ENCODE measurements around the gene EXD3. TPM values are rescaled to one million over a fixed set of nuclear protein-coding genes. Genes with fewer than 3 reads are reported as not detected.

The EXD3 gene
- total RNA-seq, 4 donors from 2014 or later: 2.8 to 16.8 (median 9.1) TPM

DNA sequence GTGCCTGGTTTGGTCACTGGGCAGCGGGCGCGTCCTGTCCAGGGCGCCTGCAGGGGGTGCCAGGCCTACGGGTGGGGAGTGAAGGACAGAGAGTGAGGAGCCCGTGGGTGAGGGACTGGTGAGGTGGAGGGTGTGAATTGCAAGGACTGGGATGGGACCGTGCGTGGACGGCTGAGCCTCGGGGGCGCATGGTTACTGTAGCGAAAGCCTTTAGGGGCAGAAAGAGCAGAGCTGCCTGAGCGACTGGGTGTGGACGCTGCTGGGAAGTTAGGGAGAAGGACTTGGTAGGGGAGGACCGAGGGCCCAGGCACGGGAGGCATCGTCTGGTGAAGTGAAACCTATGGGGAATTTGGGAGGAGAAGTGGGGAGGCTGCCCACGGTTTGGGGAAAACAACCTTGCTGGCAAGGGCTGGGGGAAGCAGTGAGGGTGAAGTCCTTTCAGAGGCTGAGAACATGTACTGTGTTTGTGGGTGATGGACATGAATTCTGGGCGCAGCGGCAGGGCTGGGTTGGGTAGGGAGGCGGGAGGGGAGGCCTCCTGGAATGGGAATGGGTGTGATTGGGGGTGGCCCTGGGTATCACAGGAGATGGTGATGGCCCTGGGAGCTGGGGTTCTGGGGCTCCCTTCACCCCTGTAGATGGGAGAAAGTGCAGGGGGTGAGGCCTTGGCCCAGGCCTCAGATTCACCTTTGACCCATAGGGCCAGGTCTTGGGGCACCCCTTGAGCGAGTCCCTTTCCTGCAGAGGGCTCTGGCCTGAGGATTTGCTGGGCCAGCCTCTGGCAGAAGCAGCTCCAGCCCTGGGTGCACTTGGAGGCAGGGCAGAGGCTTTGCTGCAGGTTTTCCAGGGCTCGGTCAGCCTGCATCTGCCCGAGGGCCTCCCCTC, 147.1 kb downstream of the EXD3 start:
- no peaks in the 10 kb centered on the region for H3K9me3 ChIP-seq
- H3K27me3 ChIP-seq: peaks cover 0 to 38% (median 0%) of the 10 kb centered on the region in 4 donors
- no peak overlapping the region for H3K4me3 ChIP-seq
- no peak for DNase-seq
- 74 to 83% methylated on average over 21 of the region's 24 CpGs for WGBS, 2 donors
- peak overlapping the region in 3 of 4 donors; percentile 81 to 87 (median 86) for H3K27ac ChIP-seq
- TF ChIP-seq POLR2A (IDR thresholded peaks at IDR 0.05): no peak
- no peak for TF ChIP-seq CTCF (IDR thresholded peaks at IDR 0.05)
- H3K36me3 ChIP-seq: peaks cover 10 to 46% (median 12%) of the 10 kb centered on the region in 3 donors
- intact Hi-C loops (cut with DNase I): no loop called here
- H3K4me1 ChIP-seq: peaks cover 39 to 89% (median 45%) of the 10 kb centered on the region in 3 donors

- intact Hi-C loops (cut with DNase I): no loop called here
- 79 to 92% methylated on average over 6 to 8 of the region's 10 CpGs for WGBS, 2 donors
- Histone ChIP-seq H3K4me1 (peaks cover 39 to 89% (median 40%) of the 10 kb centered on the region in 3 donors), H3K27ac (peak overlapping the region in 1 of 4 donors; percentile 92), H3K9me3 (no peaks in the 10 kb centered on the region), H3K4me3 (no peak overlapping the region), H3K36me3 (peaks cover 10 to 47% (median 12%) of the 10 kb centered on the region in 3 donors), H3K27me3 (peaks cover 0 to 32% (median 0%) of the 10 kb centered on the region in 4 donors)
- no peak for DNase-seq
- no peak for TF ChIP-seq CTCF (IDR thresholded peaks at IDR 0.05)
- no peak for TF ChIP-seq POLR2A (IDR thresholded peaks at IDR 0.05)
These were observed 147.8 kb downstream of the EXD3 start for GRCh38 chr9:137275203-137275587.

- 28 to 45% methylated on average over 4 to 5 of the region's 15 CpGs for WGBS, 2 donors
- DNase-seq: no peak
- Histone ChIP-seq H3K36me3 (peaks cover 10 to 47% (median 12%) of the 10 kb centered on the region in 3 donors), H3K4me1 (peaks cover 40 to 100% (median 48%) of the 10 kb centered on the region in 3 donors), H3K27ac (peak overlapping the region; percentile 47 to 92 (median 73)), H3K4me3 (no peak overlapping the region), H3K9me3 (no peaks in the 10 kb centered on the region), H3K27me3 (peaks cover 0 to 17% (median 0%) of the 10 kb centered on the region in 4 donors)
- TF ChIP-seq CTCF (IDR thresholded peaks at IDR 0.05) (no peak), POLR2A (IDR thresholded peaks at IDR 0.05) (no peak)
- intact Hi-C loops (cut with DNase I): no loop called here
These were observed 149.2 kb downstream of the EXD3 start for GRCh38 chr9:137273611-137274320.

DNA sequence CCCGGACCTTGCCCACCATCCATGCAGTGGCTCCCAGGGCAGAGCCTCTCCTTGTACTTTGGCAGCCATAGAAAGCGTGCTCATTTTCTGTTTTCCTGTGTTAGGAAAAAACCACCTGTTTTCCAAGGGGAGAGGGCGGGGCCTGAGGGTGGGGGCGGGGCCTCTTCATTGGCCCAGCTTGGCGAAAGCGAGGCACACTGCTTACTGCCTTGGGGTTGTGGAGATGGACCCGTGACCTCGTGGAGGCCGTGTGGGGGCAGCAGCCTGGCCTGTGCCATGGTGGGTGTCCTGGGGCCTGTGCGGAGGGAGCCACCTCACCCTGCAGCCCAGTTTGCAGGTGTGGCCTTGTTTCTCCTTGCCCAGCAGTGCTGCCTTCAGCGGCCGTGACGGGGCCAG, 149.9 kb downstream of the EXD3 start:
- intact Hi-C loops (cut with DNase I): no loop called here
- Histone ChIP-seq H3K27ac (no peak overlapping the region), H3K9me3 (no peaks in the 10 kb centered on the region), H3K27me3 (peaks cover 0 to 11% (median 0%) of the 10 kb centered on the region in 4 donors), H3K4me1 (peaks cover 33 to 100% (median 46%) of the 10 kb centered on the region in 3 donors), H3K36me3 (peaks cover 10 to 54% (median 12%) of the 10 kb centered on the region in 3 donors), H3K4me3 (no peak overlapping the region)
- WGBS, 2 donors: 71% methylated on average over 7 of the region's 13 CpGs; no CpG with 5 or more reads in 1 of the 2 donors
- no peak for DNase-seq
- TF ChIP-seq POLR2A (IDR thresholded peaks at IDR 0.05): no peak

GRCh38 chr9:137272241-137273094, 150.5 kb downstream of the EXD3 start:
- 90% methylated on average over 10 of the region's 39 CpGs; no CpG with 5 or more reads in 1 of the 2 donors for WGBS, 2 donors
- H3K27me3 ChIP-seq: peaks cover 0 to 4% (median 0%) of the 10 kb centered on the region in 4 donors
- H3K9me3 ChIP-seq: no peaks in the 10 kb centered on the region
- H3K4me3 ChIP-seq: no peak overlapping the region
- no peak for DNase-seq
- peaks cover 10 to 60% (median 12%) of the 10 kb centered on the region in 3 donors for H3K36me3 ChIP-seq
- TF ChIP-seq POLR2A (IDR thresholded peaks at IDR 0.05): no peak
- TF ChIP-seq CTCF (IDR thresholded peaks at IDR 0.05): no peak
- intact Hi-C loops (cut with DNase I): no loop called here
- H3K27ac ChIP-seq: no peak overlapping the region
- H3K4me1 ChIP-seq: peaks cover 28 to 98% (median 43%) of the 10 kb centered on the region in 3 donors
